GM10266 (cell line): Measurements from ENCODE around the gene KL.

Experiments used
- DNase-seq: peaks from one replicate; pipeline ENCODE4 v3.0.0; 2012; ENCODE audit errors: extremely low spot score
- CTCF ChIP-seq: IDR thresholded peaks from 2 replicates; pipeline ENCODE4 v1.5.1; 2012; ENCODE audit warnings: mild to moderate bottlenecking, low read depth; ENCODE audit not compliant: control insufficient read depth, insufficient read depth; ENCODE audit errors: missing control alignments

Gene KL

GRCh38 chr13:32976912-32977311, 39.3 kb upstream of the KL start:
- no peak for TF ChIP-seq CTCF
- DNase-seq, result no peak

DNA sequence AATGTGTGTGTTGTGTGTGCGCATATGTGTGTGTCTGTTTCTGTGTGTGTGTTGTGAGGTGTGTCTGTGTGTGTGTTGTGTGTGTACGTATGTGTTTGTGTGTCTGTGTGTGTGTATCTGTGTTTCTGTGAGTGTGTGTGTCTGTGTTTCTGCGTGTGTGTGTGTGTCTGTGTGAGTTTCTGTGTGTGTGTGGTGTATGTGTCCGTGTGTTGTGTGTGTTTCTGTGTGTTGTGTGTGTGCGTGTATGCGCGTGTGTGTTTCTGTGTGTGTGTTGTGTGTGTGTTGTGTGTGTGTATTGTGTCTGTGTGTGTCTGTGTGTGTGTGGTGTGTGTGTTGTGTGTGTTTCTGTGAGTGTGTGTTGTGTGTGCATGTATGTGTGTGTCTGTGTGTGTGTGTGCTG, 38.9 kb upstream of the KL start:
- DNase-seq, result no peak
- TF ChIP-seq CTCF, result no peak

DNA sequence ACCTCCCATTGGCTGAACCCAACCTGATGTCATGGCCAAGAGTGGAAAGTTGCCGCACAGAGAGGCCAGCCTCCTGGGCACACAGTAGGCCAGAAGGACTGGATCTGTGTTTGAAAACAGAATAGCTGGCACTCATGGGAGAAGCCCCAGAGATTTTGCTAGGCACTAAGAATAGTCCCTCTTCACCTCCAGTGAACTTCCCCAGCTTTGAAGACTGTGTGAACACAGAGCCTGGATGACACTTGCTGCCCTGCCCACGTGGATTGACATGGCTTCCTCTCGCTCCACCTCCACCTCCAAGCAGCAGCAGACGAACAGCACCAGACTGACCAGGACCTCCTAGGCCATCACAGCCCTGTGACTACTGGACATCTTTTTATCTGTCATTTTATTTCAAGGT, 37.9 kb upstream of the KL start:
- TF ChIP-seq CTCF, result no peak
- DNase-seq, result no peak

DNA sequence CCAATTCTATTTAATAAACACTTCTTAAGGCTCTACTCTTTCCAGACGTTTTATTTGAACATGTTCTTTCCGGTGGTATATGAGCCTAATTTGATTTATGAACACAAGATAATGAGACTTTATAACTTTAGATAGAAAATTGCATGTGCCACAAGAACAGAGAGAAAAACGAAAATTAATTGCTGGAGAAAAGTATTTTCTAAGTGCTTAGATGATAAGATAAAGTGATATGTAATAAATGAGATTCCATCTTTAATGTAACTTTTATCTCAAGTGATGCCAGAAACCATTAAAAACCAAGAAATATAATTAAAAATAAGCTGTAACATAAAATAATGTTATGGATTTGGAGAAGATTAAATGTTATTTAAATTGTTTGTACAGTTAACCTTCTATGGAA, 33.2 kb upstream of the KL start:
- no peak for DNase-seq
- no peak for TF ChIP-seq CTCF

DNA sequence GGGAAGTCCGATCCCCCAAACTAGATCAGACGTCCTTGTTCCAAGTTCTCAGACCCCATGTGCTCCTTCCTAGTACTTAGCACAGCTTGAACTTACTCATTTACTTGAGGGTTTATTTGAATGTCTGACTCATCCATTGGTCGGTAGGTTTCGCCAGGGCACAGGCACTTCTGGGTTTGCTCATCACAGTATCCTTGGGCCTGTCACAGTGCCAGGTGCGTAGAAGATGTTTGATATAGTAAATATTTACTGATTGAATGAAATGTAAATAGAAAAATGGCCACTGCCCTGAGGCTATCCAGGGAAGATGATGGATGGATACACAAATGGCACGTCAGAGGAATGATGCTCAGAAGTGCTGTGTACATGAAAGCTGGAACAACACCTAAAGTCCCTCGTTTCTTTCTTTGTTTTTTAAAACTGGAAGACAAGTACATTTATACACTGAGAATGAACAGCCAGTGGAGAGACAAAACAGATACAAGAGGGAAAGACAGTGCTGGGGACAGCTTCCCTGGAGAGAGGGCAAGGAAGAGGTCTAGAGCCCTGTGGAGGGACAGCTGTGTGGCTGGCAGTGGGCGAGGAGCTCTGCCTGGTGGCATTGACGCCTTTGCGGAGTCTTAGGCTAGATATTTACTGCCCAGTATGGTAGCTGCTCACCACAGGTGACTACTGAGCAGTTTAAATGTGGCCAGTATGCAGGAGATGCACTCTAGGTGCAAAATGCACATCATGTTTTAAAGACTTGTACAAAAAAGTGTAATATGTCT, 31.2 kb upstream of the KL start:
- DNase-seq, result no peak
- no peak for TF ChIP-seq CTCF

GRCh38 chr13:32986552-32986951, 29.7 kb upstream of the KL start:
- TF ChIP-seq CTCF, result no peak
- DNase-seq, result no peak

GRCh38 chr13:32987462-32987861, 28.8 kb upstream of the KL start:
- DNase-seq, result no peak
- TF ChIP-seq CTCF, result no peak
